Esophagus muscularis mucosa (tissue), 4 donors: ENCODE measurements around the gene IGFBP1. TPM values are rescaled to one million over a fixed set of nuclear protein-coding genes. Genes with fewer than 3 reads are reported as not detected.
"Not testable (repeated sequence)": the region's sequence is repeated elsewhere in the genome, so short reads cannot be mapped to it uniquely, and the experiment has no call there.

ENCODE experiments used
- DNase-seq: peaks from one replicate; pipeline ENCODE4 v3.0.0-alpha.2; 2017; ENCODE audit errors: extremely low spot score
- H3K27ac ChIP-seq, 4 donors: fragments of 200-600 bp; sonication (generic); replicated peaks in 1 of 4; 1 replicate in 3 of 4; 2 replicates in 1 of 4; pipeline ENCODE4 v1.5.1; 2016 to 2019; ENCODE audit warnings: mild to moderate bottlenecking in 1 of 4
- H3K27me3 ChIP-seq, 4 donors: fragments of 200-600 bp; sonication (generic); one replicate each; pipeline versions ENCODE4 v1.5.1 to v1.6.0; 2016 to 2019
- H3K36me3 ChIP-seq, 4 donors: fragments of 200-600 bp; sonication (generic); one replicate each; pipeline ENCODE4 v1.5.1; 2016 to 2019
- H3K4me1 ChIP-seq, 4 donors: fragments of 200-600 bp; sonication (generic); one replicate each; pipeline ENCODE4 v1.5.1; 2016 to 2019
- H3K4me3 ChIP-seq, 4 donors: fragments of 200-600 bp; sonication (generic); 1 replicate in 2 of 4; 2 replicates in 2 of 4; pipeline ENCODE4 v1.5.1; 2016 to 2019; ENCODE audit warnings: mild to moderate bottlenecking in 4 of 4, moderate library complexity in 1 of 4
- H3K9me3 ChIP-seq, 4 donors: fragments of 200-600 bp; sonication (generic); 1 replicate in 3 of 4; 2 replicates in 1 of 4; pipeline ENCODE4 v1.5.1; 2016 to 2019
- EP300 ChIP-seq: sonication (generic); formaldehyde crosslinking; IDR thresholded peaks from one replicate; pipeline ENCODE4 v1.6.1; 2017; ENCODE audit warnings: antibody characterized with exemption
- POLR2A ChIP-seq: fragments of 450-650 bp; IDR thresholded peaks from one replicate; pipeline ENCODE4 v1.6.1; 2017; ENCODE audit warnings: antibody characterized with exemption, moderate library complexity, mild to moderate bottlenecking, low read depth
- POLR2AphosphoS5 ChIP-seq, 2 donors: sonication (generic); formaldehyde crosslinking; IDR thresholded peaks; one replicate each; pipeline ENCODE4 v1.6.1; 2017; ENCODE audit warnings: antibody characterized with exemption in 2 of 2
- WGBS: methylation state at CpG from one replicate; pipeline ENCODE4 v1.1.5; 2018; 5-methylcytosine and 5-hydroxymethylcytosine counted together
- intact Hi-C: fragments of 100-400 bp; cut with DNase I; formaldehyde crosslinking; loops from one replicate; pipeline ENCODE4 v1.15.1; 2023
- total RNA-seq, 4 donors: library from RNA; depleted of rRNA; stranded (reverse); fragments of >200 nt; gene quantifications; one replicate each; pipeline versions ENCODE4 v1.1.0 to v1.2.1, GENCODE V29; 2016
- TF ChIP-seq, protein P1 (sequence below), 3 experiments: fragments of 200-600 bp in 2 of 3; fragments of 450-650 bp in 1 of 3; sonication (generic) in 2 of 3; IDR thresholded peaks; one replicate each; pipeline ENCODE4 v1.5.1; 2017 to 2019; ENCODE audit warnings: antibody characterized with exemption in 3 of 3, mild to moderate bottlenecking in 2 of 3, moderate library complexity in 1 of 3

The IGFBP1 gene
- total RNA-seq, result not detected

DNA sequence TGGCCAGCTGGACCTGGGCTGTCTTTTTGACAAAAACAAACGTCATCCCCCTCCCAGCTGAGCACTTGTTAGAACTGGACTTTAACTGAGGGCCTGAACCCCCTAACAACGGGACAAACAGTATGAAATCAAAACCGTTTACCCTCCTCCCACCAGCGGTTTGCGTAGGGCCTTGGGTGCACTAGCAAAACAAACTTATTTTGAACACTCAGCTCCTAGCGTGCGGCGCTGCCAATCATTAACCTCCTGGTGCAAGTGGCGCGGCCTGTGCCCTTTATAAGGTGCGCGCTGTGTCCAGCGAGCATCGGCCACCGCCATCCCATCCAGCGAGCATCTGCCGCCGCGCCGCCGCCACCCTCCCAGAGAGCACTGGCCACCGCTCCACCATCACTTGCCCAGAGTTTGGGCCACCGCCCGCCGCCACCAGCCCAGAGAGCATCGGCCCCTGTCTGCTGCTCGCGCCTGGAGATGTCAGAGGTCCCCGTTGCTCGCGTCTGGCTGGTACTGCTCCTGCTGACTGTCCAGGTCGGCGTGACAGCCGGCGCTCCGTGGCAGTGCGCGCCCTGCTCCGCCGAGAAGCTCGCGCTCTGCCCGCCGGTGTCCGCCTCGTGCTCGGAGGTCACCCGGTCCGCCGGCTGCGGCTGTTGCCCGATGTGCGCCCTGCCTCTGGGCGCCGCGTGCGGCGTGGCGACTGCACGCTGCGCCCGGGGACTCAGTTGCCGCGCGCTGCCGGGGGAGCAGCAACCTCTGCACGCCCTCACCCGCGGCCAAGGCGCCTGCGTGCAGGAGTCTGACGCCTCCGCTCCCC, at the start of gene IGFBP1:
Gene IGFBP1 (plus strand): TSS at position 304 of the 808 bp plus-strand sequence. CDS start 165 bp downstream, at position 469.
- intact Hi-C loops, result no loop called here
- peak; percentile 72 for DNase-seq
- no peaks in the 10 kb centered on the region for H3K36me3 ChIP-seq
- peaks cover 0 to 75% (median 17%) of the 10 kb centered on the region in 4 donors for H3K27me3 ChIP-seq
- peaks cover 8 to 11% (median 11%) of the 10 kb centered on the region in 4 donors for H3K4me1 ChIP-seq
- WGBS, result 18% methylated on average over 19 of the region's 73 CpGs
- TF ChIP-seq EP300 (no peak), POLR2A (no peak), POLR2AphosphoS5 (IDR thresholded peaks at IDR 0.05) (no peak)
- TF ChIP-seq, protein P1, sequence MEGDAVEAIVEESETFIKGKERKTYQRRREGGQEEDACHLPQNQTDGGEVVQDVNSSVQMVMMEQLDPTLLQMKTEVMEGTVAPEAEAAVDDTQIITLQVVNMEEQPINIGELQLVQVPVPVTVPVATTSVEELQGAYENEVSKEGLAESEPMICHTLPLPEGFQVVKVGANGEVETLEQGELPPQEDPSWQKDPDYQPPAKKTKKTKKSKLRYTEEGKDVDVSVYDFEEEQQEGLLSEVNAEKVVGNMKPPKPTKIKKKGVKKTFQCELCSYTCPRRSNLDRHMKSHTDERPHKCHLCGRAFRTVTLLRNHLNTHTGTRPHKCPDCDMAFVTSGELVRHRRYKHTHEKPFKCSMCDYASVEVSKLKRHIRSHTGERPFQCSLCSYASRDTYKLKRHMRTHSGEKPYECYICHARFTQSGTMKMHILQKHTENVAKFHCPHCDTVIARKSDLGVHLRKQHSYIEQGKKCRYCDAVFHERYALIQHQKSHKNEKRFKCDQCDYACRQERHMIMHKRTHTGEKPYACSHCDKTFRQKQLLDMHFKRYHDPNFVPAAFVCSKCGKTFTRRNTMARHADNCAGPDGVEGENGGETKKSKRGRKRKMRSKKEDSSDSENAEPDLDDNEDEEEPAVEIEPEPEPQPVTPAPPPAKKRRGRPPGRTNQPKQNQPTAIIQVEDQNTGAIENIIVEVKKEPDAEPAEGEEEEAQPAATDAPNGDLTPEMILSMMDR (IDR thresholded peaks at IDR 0.05), result no peak
- H3K4me3 ChIP-seq, result peak within 1 kb of the TSS; percentile 16 to 37 (median 28)
- H3K27ac ChIP-seq, result no peak within 1 kb of the TSS
- H3K9me3 ChIP-seq, result no peaks in the 10 kb centered on the region

DNA sequence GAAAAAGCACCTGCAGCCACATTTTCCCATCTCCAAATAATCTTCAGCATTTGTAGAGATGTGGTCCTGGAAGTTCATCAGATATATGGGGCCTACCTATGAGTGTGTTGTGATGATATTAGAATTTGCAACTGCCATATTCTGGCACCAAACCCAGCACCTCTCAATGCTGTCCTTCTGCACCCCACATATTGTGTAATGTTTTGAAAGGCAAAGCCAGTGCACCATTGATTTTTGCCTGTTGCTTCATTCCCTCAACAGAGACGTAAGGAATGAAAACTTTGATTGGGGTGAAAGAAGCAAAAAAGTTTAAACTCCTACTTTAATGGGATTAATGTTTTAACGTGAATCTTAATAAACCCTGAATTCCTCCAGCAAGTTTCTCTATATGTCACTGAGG, 49.4 kb upstream of the IGFBP1 start:
- WGBS, result 83% methylated on average over 2 of the region's 2 CpGs
- H3K36me3 ChIP-seq, intact Hi-C loops, DNase-seq, H3K4me3 ChIP-seq, H3K9me3 ChIP-seq, H3K4me1 ChIP-seq, H3K27me3 ChIP-seq, H3K27ac ChIP-seq: not testable (repeated sequence)

DNA sequence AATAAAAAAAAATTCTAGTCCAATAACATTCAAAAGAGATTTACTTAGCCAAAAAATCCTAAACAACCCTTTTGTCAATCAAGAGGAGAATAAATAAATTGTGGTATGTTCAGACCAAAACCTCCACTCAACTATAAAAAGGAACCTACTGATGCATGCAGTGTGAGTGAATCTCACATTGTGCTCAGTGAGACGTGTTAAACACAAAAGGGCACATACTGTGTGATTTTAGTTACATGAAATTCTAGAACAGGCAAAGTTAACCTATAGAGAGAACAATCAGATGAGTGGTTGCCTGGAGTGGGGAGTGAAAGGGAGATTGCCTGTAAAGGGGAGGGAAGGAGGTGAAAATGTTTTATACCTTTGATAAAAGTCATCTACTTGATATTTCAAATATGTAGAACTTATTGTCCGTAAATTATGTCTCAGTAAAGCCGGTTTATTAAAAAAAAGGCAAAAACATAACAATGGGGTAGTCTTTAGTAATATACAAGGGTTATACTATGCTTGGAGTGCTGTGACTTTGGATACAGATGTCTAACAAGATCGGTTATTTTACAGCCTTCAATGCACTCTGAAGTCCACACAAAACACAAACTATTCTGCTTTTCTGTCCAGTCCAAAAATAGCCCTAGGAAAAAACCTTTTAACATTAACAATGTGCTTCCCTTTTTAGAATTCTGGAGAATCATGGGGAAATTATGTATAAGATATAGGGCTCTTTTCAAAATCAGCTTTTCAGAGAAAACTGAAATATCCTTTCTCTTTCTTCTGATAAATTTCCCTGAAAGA, 46.2 kb upstream of the IGFBP1 start:
- 55% methylated on average over 4 of the region's 4 CpGs for WGBS
- H3K27ac ChIP-seq, H3K4me3 ChIP-seq, H3K27me3 ChIP-seq, H3K36me3 ChIP-seq, DNase-seq, H3K9me3 ChIP-seq, intact Hi-C loops, H3K4me1 ChIP-seq: not testable (repeated sequence)

DNA sequence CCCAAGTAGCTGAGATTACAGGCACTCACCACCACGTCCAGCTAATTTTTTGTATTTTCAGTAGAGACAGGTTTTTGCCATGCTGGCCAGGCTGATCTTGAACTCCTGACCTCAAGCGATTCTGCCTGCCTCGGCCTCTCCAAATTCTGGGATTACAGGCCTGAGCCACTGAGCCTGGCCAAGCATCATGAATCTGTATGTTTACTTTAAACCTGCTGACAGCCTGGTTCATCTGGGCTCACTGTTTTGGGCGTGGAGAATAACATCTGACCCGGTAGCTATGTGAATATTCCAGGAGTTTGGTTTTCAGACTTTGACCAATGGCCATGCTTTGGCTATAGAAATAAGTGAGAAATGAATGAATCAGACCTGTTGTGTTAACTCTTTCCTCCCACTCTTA, 41.8 kb upstream of the IGFBP1 start:
- H3K9me3 ChIP-seq, H3K27ac ChIP-seq, DNase-seq, H3K36me3 ChIP-seq, H3K27me3 ChIP-seq, H3K4me3 ChIP-seq, intact Hi-C loops, H3K4me1 ChIP-seq: not testable (repeated sequence)
- 76% methylated on average over 3 of the region's 5 CpGs for WGBS

DNA sequence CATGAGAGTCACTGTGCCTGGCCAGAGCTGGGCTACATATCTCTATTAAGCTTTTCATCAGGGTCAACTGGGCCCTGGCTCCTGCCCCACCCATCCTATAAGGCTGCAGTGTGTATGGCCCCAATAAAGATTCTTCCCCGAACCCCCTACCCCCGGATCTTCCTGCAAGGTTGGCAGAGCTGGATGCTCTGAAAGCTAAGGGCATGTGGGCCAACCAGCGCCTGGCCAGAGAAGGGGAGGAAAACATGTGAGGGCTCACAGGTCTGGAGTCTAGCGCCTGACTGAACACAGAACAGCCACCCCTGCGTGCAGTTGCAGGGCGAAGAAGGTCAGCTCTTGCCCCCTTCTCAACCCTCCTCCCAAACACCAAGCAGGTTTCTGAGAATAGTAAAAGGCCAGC, 39.6 kb upstream of the IGFBP1 start:
- intact Hi-C loops, H3K36me3 ChIP-seq, DNase-seq, H3K9me3 ChIP-seq, H3K27ac ChIP-seq, H3K4me3 ChIP-seq, H3K4me1 ChIP-seq: not testable (repeated sequence)
- 89% methylated on average over 6 of the region's 6 CpGs for WGBS
- H3K27me3 ChIP-seq, result peaks cover 0 to 21% (median 0%) of the 10 kb centered on the region in 4 donors

DNA sequence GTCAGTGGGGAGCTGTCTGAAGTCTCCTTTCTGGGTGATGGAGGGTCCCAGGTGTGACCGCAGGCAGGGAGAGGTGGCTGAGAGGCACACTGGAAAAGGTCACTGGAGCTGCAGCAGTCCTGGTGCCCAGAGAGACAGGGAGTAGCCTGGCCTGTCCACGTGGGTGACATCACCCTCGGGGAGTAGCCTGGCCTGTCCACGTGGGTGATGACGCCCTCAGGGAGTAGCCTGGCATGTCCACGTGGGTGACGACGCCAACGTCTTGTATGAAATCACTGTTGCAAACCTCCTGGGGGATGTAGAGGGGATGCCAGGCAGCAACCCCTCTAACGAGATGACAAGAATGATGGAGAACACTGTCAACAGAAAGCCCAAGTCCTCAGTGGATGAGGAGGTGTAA, 35.3 kb upstream of the IGFBP1 start:
- not testable (repeated sequence) for H3K9me3 ChIP-seq, H3K4me1 ChIP-seq, H3K4me3 ChIP-seq, H3K36me3 ChIP-seq, H3K27ac ChIP-seq, DNase-seq
- intact Hi-C loops, result loop anchor here (10.0 kb wide), 1 partner anchor 698 kb away; the partner anchor contains the start of gene RAMP3
- H3K27me3 ChIP-seq, result peaks cover 0 to 26% (median 0%) of the 10 kb centered on the region in 4 donors
- 70% methylated on average over 10 of the region's 10 CpGs for WGBS

DNA sequence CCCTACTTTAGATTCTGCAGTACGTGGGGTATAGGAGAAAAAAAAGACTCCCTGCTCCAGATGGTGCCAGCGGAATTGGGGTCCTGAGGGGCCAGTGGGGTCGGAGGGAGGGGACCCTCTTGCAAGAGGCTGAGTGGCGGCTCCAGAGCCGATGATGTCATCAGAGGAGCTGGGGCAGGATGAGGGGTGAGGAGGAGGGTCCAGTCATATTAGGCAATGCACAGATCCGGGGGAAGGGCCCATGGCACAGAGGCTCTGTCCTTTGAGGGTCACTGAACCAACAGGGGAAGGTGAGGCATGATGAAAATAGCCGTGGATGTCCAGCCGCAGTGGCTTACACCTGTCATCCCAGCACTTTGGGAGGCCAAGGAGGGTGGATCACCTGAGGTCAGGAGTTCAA, 34.8 kb upstream of the IGFBP1 start:
- not testable (repeated sequence) for H3K4me1 ChIP-seq, H3K4me3 ChIP-seq, DNase-seq, H3K27ac ChIP-seq, H3K36me3 ChIP-seq, H3K9me3 ChIP-seq
- intact Hi-C loops, result loop anchor here (10.0 kb wide), 1 partner anchor 699 kb away; the partner anchor contains the start of gene RAMP3
- WGBS, result 79% methylated on average over 8 of the region's 8 CpGs
- H3K27me3 ChIP-seq, result peaks cover 0 to 26% (median 0%) of the 10 kb centered on the region in 4 donors

DNA sequence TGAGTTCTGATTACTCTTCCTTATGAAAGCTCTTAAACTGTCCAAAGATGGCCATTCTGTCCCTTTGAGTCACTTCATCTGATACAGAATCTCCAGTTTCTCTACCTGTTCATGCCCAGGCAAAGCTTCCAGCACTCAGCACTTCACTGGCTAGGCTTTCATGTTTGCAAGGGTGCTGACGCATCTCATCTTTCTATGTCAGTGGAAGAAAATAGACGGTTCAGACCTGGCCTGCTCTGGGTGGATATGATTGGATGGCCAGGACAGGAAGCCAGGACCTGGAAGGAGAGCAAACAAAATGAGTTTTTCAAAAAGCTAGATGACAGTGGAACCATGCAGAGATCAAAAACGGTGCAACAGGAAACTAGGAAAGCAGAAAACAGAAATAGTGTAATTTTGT, 32.6 kb upstream of the IGFBP1 start:
- 33% methylated on average over 3 of the region's 3 CpGs for WGBS
- peaks cover 0 to 36% (median 0%) of the 10 kb centered on the region in 4 donors for H3K27me3 ChIP-seq
- not testable (repeated sequence) for DNase-seq, H3K27ac ChIP-seq, H3K4me3 ChIP-seq, H3K36me3 ChIP-seq, H3K4me1 ChIP-seq, H3K9me3 ChIP-seq
- intact Hi-C loops, result loop anchor here (10.0 kb wide), 1 partner anchor 701 kb away; the partner anchor contains the start of gene RAMP3

DNA sequence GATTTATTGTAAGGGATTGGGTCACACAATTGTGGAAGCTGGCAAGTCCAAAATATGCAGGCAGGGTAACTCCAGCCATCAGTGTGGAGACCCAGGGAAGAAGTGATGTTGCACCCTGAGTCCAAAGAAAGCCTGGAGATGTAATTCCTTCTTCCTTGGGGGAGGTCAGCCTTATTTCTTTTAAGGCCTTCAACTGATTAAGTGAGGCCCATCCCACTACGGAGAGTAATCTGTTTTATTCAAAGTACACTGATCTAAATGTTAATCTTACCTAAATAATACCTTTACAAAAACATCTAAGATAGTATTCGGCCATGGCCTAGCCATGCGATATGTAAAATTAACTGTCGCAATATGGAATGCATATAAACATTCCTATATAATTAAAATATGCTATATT, 31.4 kb upstream of the IGFBP1 start:
- intact Hi-C loops, result loop anchor here (10.0 kb wide), 1 partner anchor 702 kb away; the partner anchor contains the start of gene RAMP3
- not testable (repeated sequence) for H3K4me3 ChIP-seq

More for the DNA sequence above, 31.4 kb upstream of the IGFBP1 start:
- H3K4me1 ChIP-seq, H3K9me3 ChIP-seq, H3K36me3 ChIP-seq, DNase-seq, H3K27ac ChIP-seq: not testable (repeated sequence)
- peaks cover 0 to 30% (median 0%) of the 10 kb centered on the region in 4 donors for H3K27me3 ChIP-seq
- WGBS, result 97% methylated on average over 4 of the region's 4 CpGs
